K562 (cell line): ENCODE measurements around the gene LCP2. TPM values are rescaled to one million over a fixed set of nuclear protein-coding genes. Genes with fewer than 3 reads are reported as not detected.

Experiments used
- ATAC-seq: fragments of 200-7000 bp; cut with Tn5 transposase; 3 replicates; pipeline ENCODE4 v1.9.1; 2020; ENCODE audit warnings: moderate library complexity
- BruUV-seq: library from RNA; stranded (reverse); fragments of 400-500 nt; replicated peaks from 2 replicates; lab custom pipeline; 2021; lab: Mats Ljungman, UMichigan
- CTCF ChIA-PET: fragments of 300-600 bp; formaldehyde crosslinking; extraction: SDS; loops from one replicate; lab custom pipeline; 2021; ENCODE audit warnings: low intra/inter-chr PET ratio; lab: Yijun Ruan, JAX
- POLR2A ChIA-PET: fragments of 300-600, 350-650 bp; sonication (Branson Sonifier 250); formaldehyde crosslinking; extraction: SDS; loops from one replicate; lab custom pipeline; 2021; ENCODE audit warnings: antibody characterized with exemption, inconsistent platforms; lab: Yijun Ruan, JAX
- DNase-seq, 4 experiments: peaks; one replicate each; pipeline versions ENCODE4 v3.0.0 to v3.0.0-alpha.2; 2011 to 2018; ENCODE audit warnings: low spot score in 3 of 4, mixed read lengths in 3 of 4; ENCODE audit errors: extremely low read depth in 1 of 4
- FAIRE-seq: peaks from 2 replicates; lab custom pipeline; 2011; peaks lifted over from hg19 to GRCh38; lab: Jason Lieb, UNC
- H2AFZ ChIP-seq: 2 replicates; pipeline ENCODE4 v1.6.0; 2011; ENCODE audit warnings: low read depth, low read length, control low read depth, inconsistent platforms
- H3K27ac ChIP-seq: fragments of 200-600 bp; 3 replicates; pipeline ENCODE4 v1.8.0; 2011; ENCODE audit warnings: low read depth, mild to moderate bottlenecking, control low read depth, inconsistent platforms, low read length, moderate library complexity, mixed read lengths; ENCODE audit errors: extremely low read depth
- H3K27me3 ChIP-seq, 2 experiments: fragments of 300-600 bp in 1 of 2; 2 replicates in 1 of 2; 3 replicates in 1 of 2; pipeline versions ENCODE4 v1.6.0 to v1.8.0; 2011; ENCODE audit warnings: inconsistent platforms in 2 of 2, low read length in 2 of 2, mild to moderate bottlenecking in 1 of 2, mixed read lengths in 1 of 2, moderate library complexity in 1 of 2; ENCODE audit not compliant: control insufficient read depth in 2 of 2, insufficient read depth in 2 of 2
- H3K36me3 ChIP-seq: fragments of 300-600 bp; 3 replicates; pipeline ENCODE4 v1.8.0; 2011; ENCODE audit warnings: mild to moderate bottlenecking, low read length, inconsistent platforms; ENCODE audit not compliant: control insufficient read depth, insufficient read depth
- H3K4me1 ChIP-seq, 2 experiments: fragments of 200-600 bp in 1 of 2; replicated peaks in 1 of 2; 2 replicates in 1 of 2; 3 replicates in 1 of 2; pipeline versions ENCODE4 v1.5.1 to v1.8.0; 2011; ENCODE audit warnings: inconsistent platforms in 2 of 2, low read length in 2 of 2, mild to moderate bottlenecking in 1 of 2, mixed read lengths in 1 of 2, moderate library complexity in 1 of 2; ENCODE audit not compliant: control insufficient read depth in 2 of 2, insufficient read depth in 2 of 2
- H3K4me2 ChIP-seq: 2 replicates; pipeline ENCODE4 v1.6.1; 2011; ENCODE audit warnings: low read length, control low read depth, inconsistent platforms, mixed read lengths; ENCODE audit not compliant: insufficient read depth
- H3K4me3 ChIP-seq: fragments of 200-600 bp; sonication (generic), shearing (Covaris generic); 2 replicates; pipeline ENCODE4 v1.5.1; 2016; ENCODE audit warnings: control low read depth, inconsistent platforms
- H3K79me2 ChIP-seq: fragments of 200-600 bp; 3 replicates; pipeline ENCODE4 v1.8.0; 2011; ENCODE audit warnings: low read length, inconsistent platforms; ENCODE audit not compliant: control insufficient read depth, insufficient read depth
- H3K9ac ChIP-seq, 2 experiments: 2 replicates each; pipeline versions ENCODE4 v1.6.0 to v1.6.1; 2011; ENCODE audit warnings: low read depth in 2 of 2, low read length in 2 of 2, control low read depth in 1 of 2, inconsistent platforms in 1 of 2, mild to moderate bottlenecking in 1 of 2, mixed read lengths in 1 of 2; ENCODE audit not compliant: insufficient read depth in 1 of 2
- H3K9me1 ChIP-seq: one replicate; pipeline ENCODE4 v1.6.0; 2011; ENCODE audit warnings: inconsistent platforms, mild to moderate bottlenecking, low read length, moderate library complexity; ENCODE audit not compliant: control insufficient read depth, insufficient read depth
- H3K9me3 ChIP-seq: replicated peaks from 2 replicates; pipeline ENCODE4 v1.5.1; 2011; ENCODE audit warnings: low read depth, low read length, inconsistent platforms; ENCODE audit not compliant: control insufficient read depth, insufficient read depth
- H4K20me1 ChIP-seq: replicated peaks from 2 replicates; pipeline ENCODE4 v1.6.1; 2011; ENCODE audit warnings: low read length, inconsistent platforms, mixed read lengths; ENCODE audit not compliant: control insufficient read depth, insufficient read depth
- DDX20 ChIP-seq: fragments of 450-650 bp; IDR thresholded peaks from 2 replicates; pipeline ENCODE4 v1.6.1; 2016; ENCODE audit warnings: missing genetic modification characterization, low read depth, mild to moderate bottlenecking, missing compliant biosample characterization, moderate library complexity
- HINFP ChIP-seq: fragments of 450-650 bp; conservative IDR thresholded peaks from 2 replicates; pipeline ENCODE4 v1.6.1; 2016; ENCODE audit warnings: missing genetic modification characterization, low read depth, mild to moderate bottlenecking, control low read depth, missing compliant biosample characterization
- HNRNPK ChIP-seq: fragments of 200-400 bp; formaldehyde crosslinking; IDR thresholded peaks from one replicate; pipeline ENCODE4 v1.6.1; 2018; ENCODE audit warnings: mild to moderate bottlenecking, low read depth, low read length; ENCODE audit not compliant: poor library complexity, severe bottlenecking
- KLF16 ChIP-seq: IDR thresholded peaks from 2 replicates; pipeline ENCODE4 v1.6.1; 2016; ENCODE audit warnings: antibody characterized with exemption
- REST ChIP-seq, 2 experiments: fragments of 450-650 bp; formaldehyde crosslinking in 1 of 2; IDR thresholded peaks; 2 replicates each; pipeline versions ENCODE4 v1.4.0 to v1.6.1; 2014 to 2020; ENCODE audit warnings: mild to moderate bottlenecking in 2 of 2, borderline replicate concordance in 1 of 2, low read depth in 1 of 2
- ZNF444 ChIP-seq: fragments of 250-450 bp; sonication (Bioruptor Pico); IDR thresholded peaks from 2 replicates; pipeline ENCODE4 v1.4.0; 2020; ENCODE audit warnings: mild to moderate bottlenecking, moderate library complexity
- WGBS: fragments of 100-300 bp; shearing (Covaris generic); methylation state at CpG from one replicate; pipeline ENCODE4 v1.1.6; 2016; ENCODE audit warnings: low coverage, mixed read lengths; ENCODE audit not compliant: insufficient coverage; ENCODE audit errors: missing lambda C conversion rate; 5-methylcytosine and 5-hydroxymethylcytosine counted together
- in situ Hi-C: fragments of 300-500 bp; cut with MboI; formaldehyde crosslinking; loops from 4 replicates; pipeline ENCODE4 v1.15.0; 2018; ENCODE audit warnings: inconsistent platforms, mixed read lengths
- intact Hi-C: fragments of 100-400 bp; cut with micrococcal nuclease; formaldehyde crosslinking; loops from 2 replicates; pipeline ENCODE4 v1.14.2; 2022
- polyA plus RNA-seq, 8 experiments: library from polyadenylated mRNA; depleted of rRNA in 4 of 8; stranded (reverse) in 5 of 8; unstranded in 3 of 8; fragments of >200 nt; fragmentation: Nextera tagmentation in 2 of 8; fragmentation: Illumina TruSeq in 1 of 8; extraction: Ambion mirVana in 2 of 8; extraction: Trizol in 1 of 8; gene quantifications; 2 replicates each; pipeline versions ENCODE4 v1.2.1 to v1.2.3, GENCODE V29; 2011 to 2014; ENCODE audit warnings: inconsistent platforms in 1 of 8, missing spikeins in 1 of 8
- total RNA-seq, 7 experiments: library from RNA; depleted of rRNA in 6 of 7; stranded (reverse); fragments of >200 nt in 6 of 7; fragmentation: Illumina TruSeq in 2 of 7; extraction: Trizol in 2 of 7; gene quantifications; 2 replicates each; pipeline versions ENCODE4 v1.2.1 to v1.2.3, GENCODE V29; 2011 to 2021; ENCODE audit warnings: low replicate concordance in 1 of 7
- TF ChIP-seq, protein P1 (sequence below): fragments of 450-650 bp; IDR thresholded peaks from 2 replicates; pipeline ENCODE4 v1.7.0; 2016; ENCODE audit warnings: borderline replicate concordance

The LCP2 gene
- total and polyA plus RNA-seq, 9 of the 15 experiments (the other 6 are each of a cell fraction or from before 2014, with no cell fraction given) = 4.0 to 31.3 (median 14.6) TPM

DNA sequence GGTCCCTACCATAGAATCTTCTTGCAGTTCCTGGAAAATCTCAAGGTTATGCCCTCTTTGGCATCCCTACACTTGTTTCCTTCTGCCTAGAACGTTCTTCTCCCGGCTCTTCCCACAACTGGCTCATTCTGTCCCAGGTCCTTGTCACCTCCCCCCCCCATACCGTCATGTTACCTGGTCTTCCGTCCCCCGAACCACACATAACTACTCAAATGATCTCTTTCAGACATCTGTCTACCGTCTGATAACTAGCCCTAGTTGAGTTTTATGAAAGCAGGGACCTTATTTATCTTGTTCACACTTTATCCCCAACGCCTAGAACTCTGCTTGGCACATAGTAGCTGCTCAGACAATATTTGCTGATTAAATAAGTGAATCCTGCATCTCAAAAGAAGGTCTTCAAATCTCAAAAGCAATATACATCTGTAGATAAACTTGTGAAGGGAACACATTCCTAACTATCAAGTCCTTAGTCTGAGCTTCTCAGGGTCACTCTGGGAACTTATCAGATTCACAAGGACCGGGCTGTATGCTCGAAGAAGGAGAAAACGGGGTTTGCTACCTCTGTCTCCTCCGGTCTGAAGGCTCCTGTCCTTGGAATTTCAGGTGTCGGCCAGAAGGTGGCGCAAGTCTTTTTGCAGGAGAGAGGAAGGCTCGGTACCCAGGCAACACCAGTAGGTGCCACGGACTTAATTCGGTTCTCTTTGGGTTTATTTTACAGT is 30.0 kb downstream of the LCP2 start:
- no peaks in the 10 kb centered on the region for H4K20me1 ChIP-seq
- in situ Hi-C loops = loop anchor here (5.0 kb wide), 1 partner anchor 75 kb away; no protein-coding TSS in a partner anchor
- H3K4me3 ChIP-seq = no peak overlapping the region
- no TSS peak for BruUV-seq
- no peak overlapping the region for H3K9ac ChIP-seq
- peaks cover 0 to 4% of the 10 kb centered on the region in 2 experiments; a peak in 2 of 5 replicates for H3K27me3 ChIP-seq
- intact Hi-C loops = loop anchor here (1.0 to 2.0 kb wide), 2 partner anchors 41 to 72 kb away; no protein-coding TSS in a partner anchor
- H3K4me1 ChIP-seq = peaks cover 7 to 22% of the 10 kb centered on the region in 2 experiments; a peak in 4 of 5 replicates
- CTCF ChIA-PET = interaction anchor here (0.8 to 2.1 kb wide), 2 partner anchors 18 to 71 kb away, joined by 3 to 13 read pairs; no protein-coding TSS in a partner anchor
- peak; percentile 82 for FAIRE-seq
- H3K9me3 ChIP-seq = no peaks in the 10 kb centered on the region
- no peaks in the 10 kb centered on the region for H3K36me3 ChIP-seq
- no peaks in the 10 kb centered on the region for H3K79me2 ChIP-seq
- no peaks in the 10 kb centered on the region for H3K9me1 ChIP-seq
- H3K27ac ChIP-seq = no peak overlapping the region
- POLR2A ChIA-PET = interaction anchor here (1.3 kb wide), 1 partner anchor 66 kb away, joined by 5 read pairs; no protein-coding TSS in a partner anchor
- WGBS = 13% methylated on average over 16 of the region's 16 CpGs
- no peak overlapping the region for H3K4me2 ChIP-seq
- H2AFZ ChIP-seq = peak overlapping the region; percentile 30; the same call in 1 of the 2 replicates
- peak; percentile 76 to 85 (median 81) for DNase-seq
- ATAC-seq = peak; percentile 92
- TF ChIP-seq, protein P1, sequence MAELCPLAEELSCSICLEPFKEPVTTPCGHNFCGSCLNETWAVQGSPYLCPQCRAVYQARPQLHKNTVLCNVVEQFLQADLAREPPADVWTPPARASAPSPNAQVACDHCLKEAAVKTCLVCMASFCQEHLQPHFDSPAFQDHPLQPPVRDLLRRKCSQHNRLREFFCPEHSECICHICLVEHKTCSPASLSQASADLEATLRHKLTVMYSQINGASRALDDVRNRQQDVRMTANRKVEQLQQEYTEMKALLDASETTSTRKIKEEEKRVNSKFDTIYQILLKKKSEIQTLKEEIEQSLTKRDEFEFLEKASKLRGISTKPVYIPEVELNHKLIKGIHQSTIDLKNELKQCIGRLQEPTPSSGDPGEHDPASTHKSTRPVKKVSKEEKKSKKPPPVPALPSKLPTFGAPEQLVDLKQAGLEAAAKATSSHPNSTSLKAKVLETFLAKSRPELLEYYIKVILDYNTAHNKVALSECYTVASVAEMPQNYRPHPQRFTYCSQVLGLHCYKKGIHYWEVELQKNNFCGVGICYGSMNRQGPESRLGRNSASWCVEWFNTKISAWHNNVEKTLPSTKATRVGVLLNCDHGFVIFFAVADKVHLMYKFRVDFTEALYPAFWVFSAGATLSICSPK = no peak
- TF ChIP-seq HNRNPK (no peak), KLF16 (0 out of 2 replicates have a peak, but pooled peaks have one; percentile 23), DDX20 (tag) (no peak), HINFP (no peak), REST (IDR thresholded peaks at IDR 0.05; ENCODE audit: borderline replicate concordance) (peak; percentile 65; the same call in 1 of the 2 replicates), REST (CRISPR knock-in tag; IDR thresholded peaks at IDR 0.05; ENCODE audit: low read depth) (no peak), ZNF444 (CRISPR knock-in tag) (no peak)
